Measurements from ENCODE around the gene EMSY. TPM values are rescaled to one million over a fixed set of nuclear protein-coding genes. Genes with fewer than 3 reads are reported as not detected.

Gene EMSY
- polyA plus RNA-seq, 1 donor from 2014 or later = 25.0 TPM

DNA sequence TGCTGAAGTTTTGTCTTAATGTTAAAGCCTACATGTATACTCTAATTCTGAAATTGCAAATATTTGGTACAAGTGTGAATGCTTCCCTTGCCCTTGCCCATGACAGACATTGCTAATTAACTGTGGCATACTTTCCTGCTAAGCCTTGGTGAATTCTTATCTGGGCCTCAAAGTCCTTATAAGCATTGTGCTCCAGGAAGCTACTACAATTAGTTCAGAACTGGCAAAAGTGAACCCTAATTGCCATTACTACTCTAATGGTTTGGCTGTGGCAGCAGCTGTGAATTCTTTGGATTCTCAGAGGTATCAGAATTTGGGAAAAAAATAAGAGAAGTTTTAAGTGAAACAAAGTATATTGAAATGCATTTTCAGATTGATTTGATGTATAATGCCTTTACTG is 24.3 kb downstream of the EMSY start:
- Histone ChIP-seq H3K9me2 (ENCODE audit: insufficient read depth, low read length) (no peaks in the 10 kb centered on the region), H3K4me2 (ENCODE audit: low read length) (no peak overlapping the region), H3K27ac (ENCODE audit: low read length) (no peak overlapping the region), H3K9ac (ENCODE audit: low read length) (no peak overlapping the region), H3K36me3 (ENCODE audit: insufficient read depth, low read length) (peaks cover 4% of the 10 kb centered on the region), H3K9me3 (ENCODE audit: low read length) (no peaks in the 10 kb centered on the region), H3K27me3 (ENCODE audit: insufficient read depth, low read depth, low read length) (no peaks in the 10 kb centered on the region), H3K4me3 (ENCODE audit: low read length) (no peak overlapping the region), H3K79me2 (replicated peaks; ENCODE audit: insufficient read depth, low read length) (peaks cover 9% of the 10 kb centered on the region), H4K20me1 (ENCODE audit: insufficient read depth) (no peaks in the 10 kb centered on the region), H3F3A (ENCODE audit: insufficient read depth, low read length, poor library complexity, severe bottlenecking) (no peaks in the 10 kb centered on the region), H2AFZ (ENCODE audit: low read depth, low read length) (no peak overlapping the region)
- no peak for TF ChIP-seq EZH2 (IDR thresholded peaks at IDR 0.05; ENCODE audit: borderline replicate concordance, insufficient read depth, low read length, poor library complexity, severe bottlenecking)
- no peak for TF ChIP-seq MXI1 (conservative IDR thresholded peaks at IDR 0.05; ENCODE audit: poor library complexity, severe bottlenecking)
- TF ChIP-seq POLR2AphosphoS5 (IDR thresholded peaks at IDR 0.05) = no peak
- TF ChIP-seq RAD21 (conservative IDR thresholded peaks at IDR 0.05) = no peak
- TF ChIP-seq SMC3 (conservative IDR thresholded peaks at IDR 0.05; ENCODE audit: poor library complexity) = no peak
- TF ChIP-seq EP300 (conservative IDR thresholded peaks at IDR 0.05; ENCODE audit: poor library complexity, severe bottlenecking) = no peak
- TF ChIP-seq REST (IDR thresholded peaks at IDR 0.05; ENCODE audit: borderline replicate concordance) = no peak
- no peak for TF ChIP-seq CTCF (IDR thresholded peaks at IDR 0.05; ENCODE audit: poor library complexity, severe bottlenecking)

GRCh38 chr11:76471382-76471781 is 26.6 kb downstream of the EMSY start:
- Histone ChIP-seq H3F3A (ENCODE audit: insufficient read depth, low read length, poor library complexity, severe bottlenecking) (no peaks in the 10 kb centered on the region), H3K79me2 (replicated peaks; ENCODE audit: insufficient read depth, low read length) (peaks cover 10% of the 10 kb centered on the region), H3K9ac (ENCODE audit: low read length) (no peak overlapping the region), H3K4me3 (ENCODE audit: low read length) (no peak overlapping the region), H4K20me1 (ENCODE audit: insufficient read depth) (no peaks in the 10 kb centered on the region), H3K9me3 (ENCODE audit: low read length) (no peaks in the 10 kb centered on the region), H3K4me2 (ENCODE audit: low read length) (no peak overlapping the region), H2AFZ (ENCODE audit: low read depth, low read length) (no peak overlapping the region), H3K27ac (ENCODE audit: low read length) (no peak overlapping the region), H3K27me3 (ENCODE audit: insufficient read depth, low read depth, low read length) (no peaks in the 10 kb centered on the region), H3K9me2 (ENCODE audit: insufficient read depth, low read length) (no peaks in the 10 kb centered on the region), H3K36me3 (ENCODE audit: insufficient read depth, low read length) (peaks cover 18% of the 10 kb centered on the region)
- TF ChIP-seq TAF1 (IDR thresholded peaks at IDR 0.05; ENCODE audit: low read depth) = no peak
- TF ChIP-seq RAD21 (conservative IDR thresholded peaks at IDR 0.05) = no peak
- TF ChIP-seq REST (IDR thresholded peaks at IDR 0.05; ENCODE audit: borderline replicate concordance) = no peak
- TF ChIP-seq MXI1 (conservative IDR thresholded peaks at IDR 0.05; ENCODE audit: poor library complexity, severe bottlenecking) = no peak
- no peak for TF ChIP-seq EZH2 (IDR thresholded peaks at IDR 0.05; ENCODE audit: borderline replicate concordance, insufficient read depth, low read length, poor library complexity, severe bottlenecking)
- no peak for TF ChIP-seq CTCF (IDR thresholded peaks at IDR 0.05; ENCODE audit: poor library complexity, severe bottlenecking)
- TF ChIP-seq SMC3 (conservative IDR thresholded peaks at IDR 0.05; ENCODE audit: poor library complexity) = no peak
- TF ChIP-seq EP300 (conservative IDR thresholded peaks at IDR 0.05; ENCODE audit: poor library complexity, severe bottlenecking) = no peak
- TF ChIP-seq POLR2AphosphoS5 (IDR thresholded peaks at IDR 0.05) = no peak
